ENCODE data around the gene SEMG1. TPM values are rescaled to one million over a fixed set of nuclear protein-coding genes. Genes with fewer than 3 reads are reported as not detected.

Gene SEMG1
- total and polyA plus RNA-seq, 9 of the 15 experiments (the other 6 are each of a cell fraction or from before 2014, with no cell fraction given): not detected

- POLR2A ChIA-PET: no interaction called here
- Histone ChIP-seq H3K9ac (ENCODE audit: insufficient read depth in 1 of 2, low read depth in 2 of 2, low read length in 2 of 2) (no peak overlapping the region), H3K27me3 (ENCODE audit: control insufficient read depth in 2 of 2, insufficient read depth in 2 of 2, low read length in 2 of 2) (peaks cover 5 to 32% of the 10 kb centered on the region in 2 experiments; a peak in 4 of 5 replicates), H4K20me1 (replicated peaks; ENCODE audit: control insufficient read depth, insufficient read depth, low read length) (no peaks in the 10 kb centered on the region), H3K36me3 (ENCODE audit: control insufficient read depth, insufficient read depth, low read length) (no peaks in the 10 kb centered on the region), H3K9me1 (ENCODE audit: control insufficient read depth, insufficient read depth, low read length) (no peaks in the 10 kb centered on the region), H3K4me1 (replicated peaks in 1 of 2; ENCODE audit: control insufficient read depth in 2 of 2, insufficient read depth in 2 of 2, low read length in 2 of 2) (no peaks in the 10 kb centered on the region), H3K4me3 (no peak overlapping the region), H3K4me2 (ENCODE audit: insufficient read depth, low read length) (no peak overlapping the region), H3K79me2 (ENCODE audit: control insufficient read depth, insufficient read depth, low read length) (no peaks in the 10 kb centered on the region), H3K9me3 (replicated peaks; ENCODE audit: control insufficient read depth, insufficient read depth, low read depth, low read length) (no peaks in the 10 kb centered on the region), H3K27ac (ENCODE audit: extremely low read depth, low read depth, low read length) (no peak overlapping the region), H2AFZ (ENCODE audit: low read depth, low read length) (no peak overlapping the region)
- no peak for DNase-seq (ENCODE audit: extremely low read depth in 1 of 4, low spot score in 3 of 4)
- FAIRE-seq: no peak
- 0% methylated on average over 2 of the region's 2 CpGs for WGBS (ENCODE audit: insufficient coverage, low coverage, missing lambda C conversion rate)
- in situ Hi-C loops (cut with MboI): no loop called here
- CTCF ChIA-PET (ENCODE audit: low intra/inter-chr PET ratio): no interaction called here
- ATAC-seq: no peak
- intact Hi-C loops (cut with micrococcal nuclease): no loop called here
- BruUV-seq (replicated peaks): no TSS peak
- TF ChIP-seq CEBPZ (IDR thresholded peaks at IDR 0.05; ENCODE audit: borderline replicate concordance, low read depth, low read length): no peak
- no peak for TF ChIP-seq ZNF318 (IDR thresholded peaks at IDR 0.05; ENCODE audit: borderline replicate concordance in 1 of 2, low read depth in 1 of 2)
- TF ChIP-seq ATF2 (CRISPR knock-in tag; IDR thresholded peaks at IDR 0.05): no peak
- TF ChIP-seq NFATC3 (IDR thresholded peaks at IDR 0.05): no peak
- no peak for TF ChIP-seq ZNF583 (CRISPR knock-in tag; IDR thresholded peaks at IDR 0.05)
- TF ChIP-seq ZNF324 (CRISPR knock-in tag; IDR thresholded peaks at IDR 0.05): no peak
- no peak for TF ChIP-seq ZBTB33 (CRISPR knock-in tag; IDR thresholded peaks at IDR 0.05)
Observed at GRCh38 chr20:45179166-45179565, 27.7 kb upstream of the SEMG1 start.

Measured in K562 (cell line).